ENCODE results near the gene EFCAB11. TPM values are rescaled to one million over a fixed set of nuclear protein-coding genes. Genes with fewer than 3 reads are reported as not detected.

The EFCAB11 gene
- total and polyA plus RNA-seq, 2 of the 4 experiments (the other 2 are of a cell fraction), result 2.2 to 5.3 TPM

GRCh38 chr14:89953602-89954001 lies 928 bp downstream of the EFCAB11 start:
- POLR2A ChIA-PET (ENCODE audit: unreplicated experiment), result no interaction called here
- Histone ChIP-seq H3K9me1 (ENCODE audit: insufficient read depth, low read length) (0 out of 2 replicates have a peak, but pooled peaks cover 6% of the 10 kb centered on the region), H3K23ac (ENCODE audit: low read depth, low read length) (no peak overlapping the region), H3K79me1 (ENCODE audit: low read depth in 1 of 2, low read length in 2 of 2) (peaks cover 14 to 29% of the 10 kb centered on the region in 2 experiments), H4K8ac (ENCODE audit: low read depth in 2 of 2, low read length in 2 of 2) (no peak overlapping the region), H2BK20ac (ENCODE audit: low read depth, low read length) (no peak overlapping the region), H3K4me3 (ENCODE audit: insufficient read depth, low read depth, low read length) (no peak overlapping the region), H2AK5ac (ENCODE audit: low read depth, low read length) (no peak overlapping the region), H3K56ac (ENCODE audit: extremely low read depth, insufficient read depth, low read length) (no peak overlapping the region), H3K27me3 (ENCODE audit: control insufficient read depth, insufficient read depth, low read length) (no peaks in the 10 kb centered on the region), H3K27ac (ENCODE audit: insufficient read depth, low read length) (no peak overlapping the region), H4K5ac (ENCODE audit: low read depth, low read length) (no peak overlapping the region), H3K9me3 (ENCODE audit: control insufficient read depth, insufficient read depth, low read length) (no peaks in the 10 kb centered on the region), H3K18ac (ENCODE audit: low read depth, low read length) (no peak overlapping the region), H2AK9ac (replicated peaks; ENCODE audit: low read depth, low read length, poor library complexity) (no peak overlapping the region), H4K20me1 (ENCODE audit: insufficient read depth, low read length) (no peaks in the 10 kb centered on the region), H3K9ac (ENCODE audit: low read depth, low read length) (no peak overlapping the region), H3K14ac (replicated peaks; ENCODE audit: low read depth, low read length) (no peak overlapping the region), H3K4ac (ENCODE audit: low read depth, low read length) (no peak overlapping the region), H2BK15ac (ENCODE audit: low read depth, low read length) (no peak overlapping the region), H4K91ac (ENCODE audit: insufficient read depth, low read depth, low read length) (no peak overlapping the region), H3K36me3 (ENCODE audit: control insufficient read depth, insufficient read depth, low read length) (peaks cover 6% of the 10 kb centered on the region), H2BK120ac (ENCODE audit: low read depth, low read length) (no peak overlapping the region), H2BK5ac (ENCODE audit: low read depth, low read length, poor library complexity, severe bottlenecking) (no peak overlapping the region), H3K4me2 (ENCODE audit: low read depth, low read length) (no peak overlapping the region), H2AFZ (replicated peaks; ENCODE audit: low read length, poor library complexity) (no peak overlapping the region), H3K4me1 (ENCODE audit: control insufficient read depth, insufficient read depth, low read length) (peaks cover 3% of the 10 kb centered on the region; the same call in 1 of the 2 replicates)
- in situ Hi-C loops (cut with MboI; ENCODE audit: low sequenced_read_pairs) (no loop called here), intact Hi-C loops (cut with micrococcal nuclease) (loop anchor here (1.0 kb wide), 1 partner anchor 913 kb away; no protein-coding TSS in a partner anchor), dilution Hi-C loops (cut with HindIII; ENCODE audit: low sequenced_read_pairs, unreplicated experiment) (no loop called here)
- ATAC-seq (ENCODE audit: low read depth) (no peak), DNase-seq (no peak)
- TF ChIP-seq RAD21 (IDR thresholded peaks at IDR 0.05; ENCODE audit: low read length) (no peak), SMC3 (IDR thresholded peaks at IDR 0.05; ENCODE audit: low read depth, low read length) (no peak), MAFK (IDR thresholded peaks at IDR 0.05; ENCODE audit: low read depth, low read length) (peak; percentile 65)
- BruUV-seq (replicated peaks), result no TSS peak
- no CpG with 5 or more reads among the region's 1 CpG for WGBS, 2 experiments (ENCODE audit: extremely low coverage in 2 of 2, insufficient read length in 1 of 2)
- CTCF ChIA-PET, result interaction anchor here (1.5 kb wide), 1 partner anchor 14 kb away, joined by 9 read pairs; no protein-coding TSS in a partner anchor
